ENCODE data around the gene SGCG. TPM values are rescaled to one million over a fixed set of nuclear protein-coding genes. Genes with fewer than 3 reads are reported as not detected.

Gene SGCG
- total and polyA plus RNA-seq, 2 of the 4 experiments (the other 2 are of a cell fraction) = under 0.01 TPM; not detected in 1

GRCh38 chr13:23183292-23183691 is 2.5 kb downstream of the SGCG start:
- H3K9ac ChIP-seq (ENCODE audit: low read depth, low read length) = no peak overlapping the region
- no peaks in the 10 kb centered on the region for H3K36me3 ChIP-seq (ENCODE audit: control insufficient read depth, insufficient read depth, low read length)
- H4K91ac ChIP-seq (ENCODE audit: insufficient read depth, low read depth, low read length) = no peak overlapping the region
- H3K4me3 ChIP-seq (ENCODE audit: insufficient read depth, low read depth, low read length) = no peak overlapping the region
- dilution Hi-C loops (cut with HindIII; ENCODE audit: low sequenced_read_pairs, unreplicated experiment) (no loop called here), intact Hi-C loops (cut with micrococcal nuclease) (no loop called here), in situ Hi-C loops (cut with MboI; ENCODE audit: low sequenced_read_pairs) (no loop called here)
- ChIA-PET POLR2A (ENCODE audit: unreplicated experiment) (no interaction called here), CTCF (interaction anchor here (0.6 kb wide), 1 partner anchor 40 kb away, joined by 3 read pairs; no protein-coding TSS in a partner anchor)
- ATAC-seq (ENCODE audit: low read depth) (no peak), DNase-seq (no peak)
- no peaks in the 10 kb centered on the region; the same call in 1 of the 2 replicates for H3K9me1 ChIP-seq (ENCODE audit: insufficient read depth, low read length)
- 53 to 100% methylated on average over 1 to 3 of the region's 7 CpGs for WGBS, 2 experiments (ENCODE audit: extremely low coverage in 2 of 2, insufficient read length in 1 of 2)
- H2AFZ ChIP-seq (replicated peaks; ENCODE audit: low read length, poor library complexity) = peak overlapping the region; percentile 61
- H4K20me1 ChIP-seq (ENCODE audit: insufficient read depth, low read length) = no peaks in the 10 kb centered on the region
- H3K56ac ChIP-seq (ENCODE audit: extremely low read depth, insufficient read depth, low read length) = no peak overlapping the region
- no peaks in the 10 kb centered on the region; the same call in 1 of the 2 replicates for H3K27me3 ChIP-seq (ENCODE audit: control insufficient read depth, insufficient read depth, low read length)
- no peak overlapping the region for H3K14ac ChIP-seq (replicated peaks; ENCODE audit: low read depth, low read length)
- no peak overlapping the region for H3K23ac ChIP-seq (ENCODE audit: low read depth, low read length)
- no peak overlapping the region for H2AK9ac ChIP-seq (replicated peaks; ENCODE audit: low read depth, low read length, poor library complexity)
- no peak overlapping the region for H4K8ac ChIP-seq (ENCODE audit: low read depth in 2 of 2, low read length in 2 of 2)
- H3K4me1 ChIP-seq (ENCODE audit: control insufficient read depth, insufficient read depth, low read length) = no peaks in the 10 kb centered on the region
- H2BK15ac ChIP-seq (ENCODE audit: low read depth, low read length) = no peak overlapping the region
- no peak overlapping the region for H3K27ac ChIP-seq (ENCODE audit: insufficient read depth, low read length)
- no peak overlapping the region for H3K4ac ChIP-seq (ENCODE audit: low read depth, low read length)
- no peaks in the 10 kb centered on the region for H3K79me1 ChIP-seq (ENCODE audit: low read depth in 1 of 2, low read length in 2 of 2)
- no peak for TF ChIP-seq FOS (IDR thresholded peaks at IDR 0.05; ENCODE audit: low read depth, low read length)
- no peak for TF ChIP-seq BHLHE40 (IDR thresholded peaks at IDR 0.05; ENCODE audit: low read depth, low read length)
- TF ChIP-seq ELK1 (IDR thresholded peaks at IDR 0.05; ENCODE audit: borderline replicate concordance, low read depth, low read length) = no peak
- TF ChIP-seq RFX5 (IDR thresholded peaks at IDR 0.05; ENCODE audit: low read depth, low read length) = no peak
- TF ChIP-seq RCOR1 (IDR thresholded peaks at IDR 0.05; ENCODE audit: insufficient replicate concordance, low read length) = no peak
- no peak for TF ChIP-seq MAZ (IDR thresholded peaks at IDR 0.05; ENCODE audit: borderline replicate concordance, low read depth, low read length)
- TF ChIP-seq CEBPB (IDR thresholded peaks at IDR 0.05; ENCODE audit: low read depth, low read length) = no peak
- TF ChIP-seq MXI1 (IDR thresholded peaks at IDR 0.05; ENCODE audit: borderline replicate concordance, low read depth, low read length) = no peak
- TF ChIP-seq MAFK (IDR thresholded peaks at IDR 0.05; ENCODE audit: low read depth, low read length) = no peak
- TF ChIP-seq CTCF (conservative IDR thresholded peaks at IDR 0.05; ENCODE audit: low read depth, low read length) = no peak
- no peak for TF ChIP-seq RAD21 (IDR thresholded peaks at IDR 0.05; ENCODE audit: low read length)
- TF ChIP-seq NFE2L2 (IDR thresholded peaks at IDR 0.05; ENCODE audit: low read depth, low read length) = no peak
- no peak for TF ChIP-seq SMC3 (IDR thresholded peaks at IDR 0.05; ENCODE audit: low read depth, low read length)
- TF ChIP-seq CHD1 (IDR thresholded peaks at IDR 0.05; ENCODE audit: low read depth, low read length) = no peak
- no peak for TF ChIP-seq POLR2A (IDR thresholded peaks at IDR 0.05; ENCODE audit: low read depth, low read length)
- no peak for TF ChIP-seq USF2 (IDR thresholded peaks at IDR 0.05; ENCODE audit: low read depth, low read length)
- no peak overlapping the region for H3K4me2 ChIP-seq (ENCODE audit: low read depth, low read length)
- no peak overlapping the region for H2BK120ac ChIP-seq (ENCODE audit: low read depth, low read length)
- no peak overlapping the region for H4K5ac ChIP-seq (ENCODE audit: low read depth, low read length)
- no peaks in the 10 kb centered on the region for H3K9me3 ChIP-seq (ENCODE audit: control insufficient read depth, insufficient read depth, low read length)
- no peak overlapping the region for H2BK5ac ChIP-seq (ENCODE audit: low read depth, low read length, poor library complexity, severe bottlenecking)
- H3K18ac ChIP-seq (ENCODE audit: low read depth, low read length) = no peak overlapping the region
- H2AK5ac ChIP-seq (ENCODE audit: low read depth, low read length) = no peak overlapping the region
- H2BK20ac ChIP-seq (ENCODE audit: low read depth, low read length) = no peak overlapping the region
- no TSS peak for BruUV-seq (replicated peaks)
